ENCODE data around the gene GAPDHS.

The GAPDHS gene

DNA sequence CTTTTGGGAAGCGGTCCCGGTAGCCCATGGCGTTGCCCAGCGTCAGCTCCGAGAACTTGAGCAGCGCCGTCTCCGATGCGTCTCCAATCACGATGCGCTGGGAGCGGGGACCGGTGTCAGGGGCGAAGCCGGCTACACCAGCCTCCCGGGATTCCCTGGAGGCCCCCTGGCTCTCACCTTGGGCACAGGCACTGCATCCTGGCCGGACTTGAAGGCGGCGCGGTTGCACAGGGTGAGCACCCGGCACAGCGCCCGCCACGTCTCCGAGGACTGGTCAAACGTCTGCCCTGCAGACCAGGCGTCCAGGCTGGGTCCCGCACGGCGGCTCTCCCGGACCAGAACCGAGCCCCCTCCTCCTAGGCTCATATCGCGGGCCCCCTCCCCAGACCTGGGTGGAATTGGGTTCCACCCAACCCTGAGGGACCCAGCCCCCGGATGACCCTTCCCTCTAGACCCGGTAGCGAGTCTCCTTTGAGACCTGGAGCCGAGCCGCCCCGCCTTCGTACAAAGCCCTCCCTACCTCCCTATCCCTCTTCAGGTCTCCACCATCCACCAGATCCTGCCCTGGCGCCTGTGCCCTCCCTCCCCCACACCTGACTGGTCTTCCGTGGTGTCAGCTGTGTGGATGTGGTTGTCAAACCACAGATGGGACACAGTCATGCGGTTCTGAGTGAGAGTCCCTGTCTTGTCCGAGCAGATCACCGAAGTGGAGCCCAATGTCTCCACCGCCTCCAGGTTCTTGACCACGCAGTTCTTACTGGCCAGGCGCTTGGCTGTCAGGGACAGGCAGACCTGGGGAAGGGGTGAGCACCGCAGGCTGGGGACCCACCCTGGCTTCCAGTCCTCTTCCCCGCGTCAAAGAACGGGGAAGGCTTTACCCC is 25.4 kb downstream of the GAPDHS start:
- no peak for FAIRE-seq

DNA sequence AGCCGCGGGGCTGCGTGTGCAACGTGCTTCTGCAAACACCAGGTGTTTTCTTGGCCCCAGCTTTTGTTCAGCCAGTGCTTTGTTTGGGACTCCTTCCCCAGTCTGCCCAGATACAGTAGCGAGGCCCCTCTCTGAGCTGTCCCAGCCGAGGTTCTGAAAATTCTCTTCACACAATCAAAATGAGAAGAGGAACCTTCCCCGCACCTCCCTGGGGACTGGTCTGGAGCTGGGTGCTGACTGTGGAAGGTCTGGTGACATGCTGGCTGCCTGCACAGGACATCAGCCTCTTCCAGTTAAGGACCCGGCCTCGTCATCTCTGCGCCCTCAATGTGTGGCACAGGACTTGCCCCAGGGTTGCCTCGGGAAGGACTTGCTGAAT is 26.0 kb downstream of the GAPDHS start:
- no peak for FAIRE-seq

DNA sequence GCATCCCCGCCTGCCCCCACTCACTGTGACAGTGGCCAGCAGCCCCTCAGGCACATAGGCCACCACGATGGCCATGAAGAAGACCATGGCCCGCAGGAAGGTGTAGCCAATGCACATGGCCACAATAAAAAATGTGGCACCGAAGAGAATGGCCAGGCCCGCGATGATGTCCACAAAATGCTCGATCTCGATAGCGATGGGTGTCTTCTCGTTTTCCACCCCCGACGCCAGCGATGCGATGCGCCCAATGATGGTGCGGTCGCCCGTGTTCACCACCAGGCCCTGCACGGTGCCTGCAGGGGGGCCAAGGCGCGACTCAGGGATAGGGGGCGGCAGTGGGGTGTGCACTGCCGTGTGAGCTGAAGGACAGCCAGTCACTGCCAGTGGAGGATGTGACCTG is 26.5 kb downstream of the GAPDHS start:
- no peak for FAIRE-seq

DNA sequence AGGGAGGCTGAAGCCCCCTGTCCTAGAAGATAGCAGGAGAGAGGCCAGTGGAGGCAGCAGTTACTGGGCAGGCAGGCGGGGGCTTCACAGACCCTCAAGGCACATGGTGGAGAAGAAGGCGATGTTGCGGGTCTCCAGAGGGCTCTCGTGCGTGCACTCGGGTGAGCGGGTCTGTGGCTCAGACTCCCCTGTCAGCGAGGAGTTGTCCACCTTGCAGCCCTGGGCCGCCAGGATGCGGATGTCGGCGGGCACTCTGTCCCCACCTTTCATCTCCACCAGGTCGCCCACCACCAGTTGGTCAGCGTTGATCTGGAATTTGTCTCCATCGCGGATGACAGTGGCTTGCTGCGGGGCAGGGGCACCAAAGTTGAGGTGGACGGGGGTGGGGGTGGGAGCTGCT is 27.0 kb downstream of the GAPDHS start:
- FAIRE-seq, result no peak

DNA sequence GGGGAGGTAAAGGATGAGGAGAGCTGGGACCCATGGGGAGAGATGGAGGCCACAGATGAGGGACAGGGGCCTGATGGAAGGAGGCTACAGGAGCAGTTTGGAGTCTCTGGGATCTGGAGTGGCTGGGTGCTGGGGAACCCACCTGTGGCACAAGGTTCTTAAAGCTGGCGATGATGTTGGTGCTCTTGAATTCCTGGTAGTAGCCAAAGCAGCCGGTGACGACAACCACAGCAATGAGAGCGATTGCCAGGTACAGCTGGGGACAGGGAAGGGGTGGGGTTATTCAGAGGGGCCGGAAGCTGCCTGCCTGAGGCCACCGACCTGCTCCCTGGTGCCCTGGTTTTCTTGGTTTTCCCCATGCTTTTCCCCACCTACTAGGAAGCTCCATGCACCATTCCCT is 27.4 kb downstream of the GAPDHS start:
- FAIRE-seq, result no peak

DNA sequence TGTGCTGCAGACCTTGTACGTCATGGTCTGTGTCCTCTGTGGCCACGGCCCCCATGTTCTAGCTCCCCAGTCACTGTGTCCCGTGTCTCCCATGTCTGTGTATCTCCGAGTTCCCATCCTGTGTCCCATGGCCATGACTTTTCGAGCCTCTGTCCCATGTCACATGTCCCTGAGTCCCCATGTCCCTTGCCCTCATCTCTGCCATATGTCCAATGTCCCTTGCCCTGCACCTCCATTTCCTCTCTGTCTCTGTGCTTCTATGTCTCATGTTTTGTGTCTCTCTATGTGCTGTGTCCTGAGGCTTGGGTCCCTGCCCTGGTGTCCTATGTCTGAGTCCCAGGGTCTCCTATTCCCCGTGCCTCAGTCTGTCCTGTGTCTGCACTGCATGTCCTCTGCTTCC is 28.2 kb downstream of the GAPDHS start:
- FAIRE-seq, result no peak

DNA sequence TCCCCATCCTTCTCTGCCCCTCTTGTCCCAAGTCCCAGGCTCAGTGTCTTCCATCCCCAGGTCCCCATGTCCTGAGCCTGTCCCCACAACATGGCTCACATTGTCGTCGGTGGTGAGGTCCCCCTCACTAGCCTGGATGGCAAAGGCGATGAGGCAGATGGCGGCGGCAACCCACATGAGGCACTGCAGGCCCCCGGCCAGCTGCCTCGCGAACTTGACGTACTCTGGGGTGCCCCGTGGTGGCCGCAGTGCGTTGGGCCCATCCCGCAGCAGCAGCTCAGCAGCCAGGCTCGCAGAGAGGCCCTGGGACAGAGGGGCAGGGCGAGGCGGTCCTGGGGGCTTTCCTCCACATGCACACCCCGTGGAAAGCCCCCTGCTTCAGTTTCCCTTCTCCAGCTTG is 29.1 kb downstream of the GAPDHS start:
- no peak for FAIRE-seq

DNA sequence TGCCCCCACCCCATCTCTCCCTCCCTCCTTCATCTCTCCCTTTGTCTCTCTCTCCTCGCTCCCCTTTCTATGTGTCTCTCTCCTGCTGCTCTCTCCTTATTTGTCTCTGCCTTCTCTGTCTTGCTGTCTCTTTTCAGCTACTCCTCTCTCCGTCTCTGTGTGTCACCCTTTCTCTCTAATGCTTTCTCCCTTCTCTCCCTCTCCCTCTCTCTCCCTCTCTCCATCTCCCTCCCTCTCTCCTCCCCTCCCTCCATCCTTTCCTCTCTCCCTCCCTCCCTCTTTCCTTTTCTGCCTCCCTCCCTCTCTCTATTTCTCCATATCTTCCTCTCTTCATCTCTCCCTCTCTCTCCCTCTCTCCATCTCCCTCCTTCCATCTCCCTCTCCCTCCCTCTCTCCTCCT is 29.5 kb downstream of the GAPDHS start:
- FAIRE-seq, result no peak

DNA sequence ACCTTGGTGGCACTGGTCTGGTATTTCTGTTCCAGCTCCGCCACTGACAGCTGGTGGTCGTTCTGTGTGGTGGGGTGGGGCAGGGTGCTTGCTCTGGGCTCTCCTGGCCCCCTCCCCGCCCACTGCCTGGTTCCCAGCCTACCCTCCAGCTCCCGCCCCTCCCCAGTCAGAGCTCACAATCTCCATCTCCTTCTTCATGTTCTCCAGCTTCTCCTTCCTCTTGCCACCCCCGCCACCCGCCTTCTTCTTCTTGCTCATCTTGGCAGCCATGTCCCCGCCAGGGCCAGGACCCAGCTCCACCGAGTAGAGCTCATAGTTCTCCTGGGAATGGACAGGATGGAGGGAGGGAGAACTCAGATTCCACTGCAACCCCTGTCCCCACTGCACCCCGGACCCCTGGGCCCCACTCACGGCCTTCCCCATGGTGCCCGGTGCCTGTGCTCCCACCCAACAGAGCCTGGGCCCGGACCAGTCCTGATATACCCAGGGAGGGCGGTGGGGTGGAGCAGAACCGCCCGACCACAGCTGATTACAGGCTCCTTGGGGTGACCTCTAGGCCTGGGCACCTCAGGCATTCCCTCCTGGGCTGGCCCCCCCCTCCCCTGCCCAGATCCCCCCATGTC is 30.1 kb downstream of the GAPDHS start, which contains the start of gene ATP4A:
TSS of gene ATP4A (minus strand) at position 452 of the 623 bp plus-strand sequence. CDS start at position 423, 29 bp downstream.
- no peak for FAIRE-seq

DNA sequence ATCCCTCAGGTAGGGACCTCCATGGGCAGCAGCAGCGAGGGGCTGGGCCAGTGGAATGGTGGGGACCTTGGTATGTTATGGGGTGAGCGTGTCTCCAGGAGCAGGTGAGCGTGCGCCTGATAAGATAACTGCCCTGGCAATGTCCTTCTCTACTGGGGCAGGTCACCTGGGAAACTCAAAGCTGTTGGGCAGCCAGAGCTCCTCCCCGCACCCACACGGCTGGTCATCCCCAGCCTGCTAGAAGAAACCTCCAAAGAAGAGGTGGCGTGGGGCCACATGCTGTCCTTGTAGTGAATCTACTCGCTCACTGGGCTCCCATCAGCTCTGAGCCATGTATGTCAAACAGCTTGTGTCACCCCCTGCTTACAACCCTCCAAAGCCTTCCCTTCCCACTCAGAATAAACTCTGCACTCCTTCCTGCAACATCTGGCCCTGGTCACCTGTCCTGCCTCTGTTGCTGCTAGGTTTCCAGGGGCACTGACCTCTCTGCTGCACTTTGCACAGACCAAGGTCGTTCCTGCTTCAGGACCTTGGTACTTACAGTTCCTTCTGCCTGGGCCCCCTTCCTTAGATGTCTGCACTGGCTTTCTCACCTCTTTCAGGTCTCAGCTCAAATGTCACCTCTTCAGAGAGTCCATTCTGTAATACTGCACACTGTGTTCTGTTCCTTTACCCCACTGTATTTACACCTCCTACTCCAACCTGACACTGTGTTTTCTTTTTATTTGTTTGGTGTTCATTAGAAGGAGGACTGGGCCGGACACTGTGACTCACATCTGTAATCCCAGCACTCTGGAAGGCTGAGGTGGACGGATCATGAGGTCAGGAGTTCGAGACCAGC is 32.0 kb downstream of the GAPDHS start:
- no peak for FAIRE-seq

DNA sequence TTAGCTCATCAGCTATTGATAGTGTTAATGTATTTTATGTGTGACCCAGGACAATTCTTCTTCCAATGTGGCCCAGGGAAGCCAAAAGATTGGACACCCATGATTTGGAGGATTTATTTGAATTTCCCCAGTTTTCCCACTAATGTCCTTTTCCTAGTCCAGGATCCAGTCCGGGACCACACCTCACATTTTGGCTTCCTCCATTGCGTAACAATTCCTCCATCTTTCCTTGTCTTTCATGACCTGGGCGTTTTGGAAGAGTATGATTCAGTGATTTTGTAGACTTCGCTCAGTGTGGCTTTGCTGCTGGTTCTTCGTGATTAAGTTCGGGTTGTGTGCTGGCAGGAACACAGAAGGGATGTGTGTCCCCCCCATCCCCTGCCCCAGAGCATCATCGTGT is 33.5 kb downstream of the GAPDHS start:
- FAIRE-seq, result no peak

DNA sequence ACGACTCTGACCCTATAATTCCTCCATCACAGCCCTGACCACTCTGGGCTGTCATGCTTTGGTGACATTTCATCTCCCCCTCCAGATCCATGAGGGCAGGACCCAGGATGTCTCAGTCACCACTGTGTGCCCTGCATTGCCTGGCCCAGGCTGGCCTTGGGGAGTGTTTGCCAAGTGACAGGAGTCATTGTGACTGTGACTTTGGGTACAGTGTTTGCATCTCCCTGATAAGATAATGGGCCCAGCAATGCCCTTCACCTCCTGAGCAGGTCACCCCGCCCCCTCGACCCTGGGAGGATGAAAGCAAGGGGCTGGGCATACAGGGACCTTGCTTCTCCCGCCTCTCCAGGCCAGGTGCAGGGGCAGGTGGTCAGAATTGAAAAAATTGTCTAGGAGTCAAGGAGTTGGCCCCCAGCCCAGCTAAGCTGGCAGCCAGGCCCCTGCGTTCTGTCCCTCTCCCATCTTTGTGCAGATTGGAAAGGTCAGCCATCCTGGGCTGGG is 36.1 kb downstream of the GAPDHS start:
- no peak for FAIRE-seq

DNA sequence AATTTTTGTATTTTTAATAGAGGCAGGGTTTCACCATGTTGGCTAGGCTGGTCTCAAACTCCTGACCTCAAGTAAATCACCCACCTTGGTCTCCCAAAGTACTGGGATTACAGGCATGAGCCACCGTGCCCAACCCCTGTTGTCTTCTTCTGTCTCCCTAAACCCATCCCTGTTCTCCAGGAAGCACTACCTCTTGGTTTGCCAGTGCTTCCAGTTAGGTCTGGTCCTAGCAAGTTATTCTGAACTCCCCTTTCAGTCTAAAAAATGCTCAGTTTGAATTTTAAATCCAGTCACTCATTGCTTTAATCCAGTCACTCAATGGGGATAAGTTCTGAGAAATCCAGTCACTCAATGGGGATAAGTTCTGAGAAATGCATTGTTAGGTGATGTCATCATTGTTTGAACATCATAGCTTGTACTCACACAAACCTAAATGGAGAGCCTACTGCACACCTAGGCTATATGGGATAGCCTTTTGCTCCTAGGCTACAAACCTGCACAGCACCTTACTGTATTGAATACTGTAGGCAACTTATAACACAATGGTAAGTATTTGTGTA is 38.2 kb downstream of the GAPDHS start:
- no peak for FAIRE-seq

DNA sequence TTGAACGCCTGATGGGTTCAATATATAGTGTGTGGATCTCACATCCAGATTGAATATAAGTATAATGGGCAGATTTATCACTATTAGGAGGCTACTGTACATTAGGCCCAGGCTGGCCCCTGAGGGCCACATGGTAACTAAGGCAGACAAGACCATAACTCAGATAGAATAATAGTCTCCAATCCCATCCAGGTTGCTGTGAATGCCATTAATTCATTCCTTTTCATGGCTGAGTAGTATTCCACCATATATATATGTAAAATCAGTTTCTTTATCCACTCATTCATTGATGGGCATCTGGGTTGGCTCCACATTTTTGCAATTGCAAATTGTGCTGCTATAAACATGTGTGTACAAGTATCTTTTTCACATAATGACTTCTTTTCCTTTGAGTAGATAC is 44.7 kb downstream of the GAPDHS start:
- FAIRE-seq, result no peak

DNA sequence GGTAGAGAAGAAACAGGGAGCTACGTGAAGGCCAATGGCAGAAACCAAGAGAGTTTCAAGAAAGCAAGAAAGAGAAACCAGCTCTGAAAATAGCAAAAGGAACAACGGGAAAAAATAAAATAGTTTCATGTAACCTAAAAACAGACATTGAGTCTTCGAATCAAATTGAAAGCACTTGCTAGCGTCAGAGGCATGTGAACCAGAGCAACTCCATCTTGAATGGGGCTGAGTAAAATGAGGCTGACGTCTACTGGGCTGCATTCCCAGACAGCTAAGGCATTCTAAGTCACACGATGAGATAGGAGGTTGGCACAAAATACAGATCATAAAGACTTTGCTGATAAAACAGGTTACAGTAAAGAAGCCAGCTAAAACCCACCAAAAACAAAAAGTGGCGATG is 45.5 kb downstream of the GAPDHS start:
- FAIRE-seq, result no peak

DNA sequence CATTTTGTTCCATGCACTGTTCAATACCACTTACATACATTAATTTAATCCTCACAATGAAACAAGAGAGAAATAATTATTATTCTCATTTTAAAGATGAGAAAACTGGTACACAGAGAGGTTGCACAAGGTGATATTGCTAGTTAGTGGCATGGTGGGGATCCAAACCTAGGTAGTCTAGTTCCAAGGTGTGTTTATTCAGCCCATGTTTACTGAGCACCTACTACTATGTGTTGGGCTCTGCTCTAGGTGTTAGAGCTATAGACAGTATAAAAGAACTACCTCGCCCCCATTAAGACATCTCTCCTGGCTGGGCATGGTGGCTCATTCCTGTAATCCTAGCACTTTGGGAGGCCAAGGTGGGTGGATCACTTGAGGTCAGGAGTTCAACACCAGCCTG is 49.5 kb downstream of the GAPDHS start:
- FAIRE-seq, result no peak

DNA sequence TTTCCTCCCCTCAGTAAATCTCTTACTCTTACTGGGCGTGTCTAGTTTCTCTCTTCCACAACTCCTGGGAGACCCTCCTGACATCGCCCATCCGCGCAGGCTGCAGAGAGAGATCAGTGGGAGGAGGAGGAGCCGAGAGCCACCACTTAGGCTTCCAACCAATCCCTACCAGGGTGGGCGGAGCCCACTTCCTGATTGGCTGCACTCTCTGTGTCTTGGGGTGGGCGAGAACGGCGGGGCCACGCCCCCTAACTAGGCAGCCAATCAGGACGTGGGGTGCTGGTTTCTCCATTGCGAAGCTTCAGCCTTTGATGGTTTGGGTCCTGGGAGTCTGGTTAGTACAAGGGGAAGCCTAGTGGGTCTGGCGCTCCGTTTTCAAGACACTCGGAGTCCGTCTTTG is 52.6 kb downstream of the GAPDHS start, which contains the start of gene PMIS2:
TSS of gene PMIS2 (plus strand) at position 326 of the 400 bp plus-strand sequence. CDS start 87 bp downstream, outside the sequence.
- no peak for FAIRE-seq

DNA sequence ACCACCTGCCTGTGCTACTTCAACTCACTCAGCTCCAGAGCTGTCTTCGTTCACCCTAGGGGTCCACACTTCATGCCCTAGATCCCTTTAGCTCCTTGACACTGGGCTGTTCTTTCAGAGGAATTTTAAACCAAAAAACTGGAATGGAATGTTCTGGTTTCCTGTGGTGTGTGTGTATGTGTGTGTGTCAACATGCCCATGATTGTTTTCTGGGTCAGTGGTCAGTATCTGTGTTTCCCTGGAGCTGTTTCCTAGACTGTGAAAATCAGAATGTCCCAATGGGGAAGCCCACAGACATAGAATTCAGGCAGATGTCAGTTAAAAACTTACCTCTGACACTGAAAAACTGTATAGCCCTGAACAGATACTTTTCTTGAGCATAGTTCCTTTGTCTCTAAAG is 54.1 kb downstream of the GAPDHS start:
- no peak for FAIRE-seq

DNA sequence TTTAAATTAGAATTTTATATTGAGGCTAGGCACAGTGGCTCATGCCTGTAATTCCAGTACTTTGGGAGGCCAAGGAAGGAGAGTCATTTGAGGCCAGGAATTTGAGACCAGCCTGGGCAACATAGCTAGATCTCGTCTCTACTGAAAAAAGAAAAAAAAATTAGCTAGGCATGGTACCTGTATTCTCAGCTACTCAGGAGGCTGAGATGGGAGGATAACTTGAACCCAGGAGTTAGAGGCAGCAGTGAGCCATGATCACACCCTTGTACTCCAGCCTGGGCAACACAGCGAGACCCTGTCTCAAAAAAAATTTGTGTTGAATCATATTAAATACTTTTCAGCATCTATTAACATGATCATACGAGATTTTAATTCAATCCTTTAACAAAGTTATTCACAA is 57.6 kb downstream of the GAPDHS start:
- no peak for FAIRE-seq

DNA sequence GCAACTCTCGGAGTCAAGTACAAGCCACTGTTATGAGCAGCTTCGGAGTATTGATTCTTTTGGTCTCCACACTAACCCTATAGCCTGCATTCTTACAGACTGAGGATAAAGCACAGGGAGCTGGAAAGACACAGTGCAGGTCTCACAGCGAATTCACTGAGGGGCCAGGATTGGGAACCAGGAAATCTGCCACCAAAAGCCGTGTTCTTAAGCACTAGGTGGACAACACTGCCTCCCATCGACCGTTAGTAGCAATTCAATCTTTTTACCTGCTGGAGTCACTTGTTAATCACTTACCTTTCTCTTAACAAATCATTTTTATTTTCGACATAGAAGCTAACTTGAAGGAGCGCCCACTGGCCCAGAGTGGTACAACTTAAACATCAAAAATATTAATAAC is 59.0 kb downstream of the GAPDHS start:
- no peak for FAIRE-seq

Data from TTC549 (cell line).